ENCODE data around the gene CD53.

- TF ChIP-seq POLR2AphosphoS5 (IDR thresholded peaks at IDR 0.05; ENCODE audit: low read depth, low read length): no peak
- TF ChIP-seq TAF1 (IDR thresholded peaks at IDR 0.05; ENCODE audit: borderline replicate concordance, insufficient read depth, low read length): no peak
- no peak for TF ChIP-seq SIN3A (IDR thresholded peaks at IDR 0.05; ENCODE audit: borderline replicate concordance, insufficient read depth, low read length)
- TF ChIP-seq REST (IDR thresholded peaks at IDR 0.05; ENCODE audit: insufficient read depth in 1 of 2, low read depth in 2 of 2, low read length in 2 of 2): no peak
Observed at GRCh38 chr1:110853135-110853534, 19.8 kb upstream of the CD53 start.
